ENCODE data around the gene TBC1D17. TPM values are rescaled to one million over a fixed set of nuclear protein-coding genes. Genes with fewer than 3 reads are reported as not detected.
A peak's percentile ranks its signal among the peaks of the same experiment; 100 is the strongest.
"Not testable (repeated sequence)": the region's sequence is repeated elsewhere in the genome, so short reads cannot be mapped to it uniquely, and the experiment has no call there.

TBC1D17 gene
- polyA plus RNA-seq, 6 donors from 2014 or later, result 10.5 to 20.6 (median 12.3) TPM

GRCh38 chr19:49920624-49921363 is 43.3 kb downstream of the TBC1D17 start:
- no peak overlapping the region for H3K4me3 Mint-ChIP-seq
- H3K36me3 Mint-ChIP-seq, result peaks cover 0 to 7% of the 10 kb centered on the region in 2 donors
- H3K4me1 Mint-ChIP-seq, result peaks cover 31 to 56% (median 51%) of the 10 kb centered on the region in 3 donors

GRCh38 chr19:49921871-49922795 is 44.6 kb downstream of the TBC1D17 start:
- H3K36me3 Mint-ChIP-seq, result peaks cover 0 to 3% of the 10 kb centered on the region in 2 donors
- H3K9me3 Mint-ChIP-seq, result no peaks in the 10 kb centered on the region
- peak overlapping the region in 1 of 6 donors; percentile 73 for H3K27ac Mint-ChIP-seq
- H3K4me3 Mint-ChIP-seq, result no peak overlapping the region
- DNase-seq (no peak), ATAC-seq (ENCODE audit: low read depth in 2 of 2) (no peak)
- H3K27me3 Mint-ChIP-seq, result no peaks in the 10 kb centered on the region
- H3K4me1 Mint-ChIP-seq, result peaks cover 30 to 55% (median 45%) of the 10 kb centered on the region in 3 donors

More at GRCh38 chr19:49920624-49921363, 43.3 kb downstream of the TBC1D17 start:
- no peak for ATAC-seq (ENCODE audit: low read depth in 2 of 2)
- Mint-ChIP-seq H3K9me3 (no peaks in the 10 kb centered on the region), H3K27ac (peak overlapping the region in 4 of 6 donors; percentile 9 to 85 (median 68)), H3K27me3 (no peaks in the 10 kb centered on the region)
- DNase-seq, result no peak

GRCh38 chr19:49923055-49924003 is 45.8 kb downstream of the TBC1D17 start:
- Mint-ChIP-seq H3K27me3 (no peaks in the 10 kb centered on the region), H3K36me3 (no peaks in the 10 kb centered on the region), H3K4me3 (peak overlapping the region in 1 of 8 donors; percentile 30), H3K4me1 (peaks cover 35 to 59% (median 48%) of the 10 kb centered on the region in 3 donors), H3K27ac (peak overlapping the region in 3 of 6 donors; percentile 68 to 83 (median 82)), H3K9me3 (no peaks in the 10 kb centered on the region)
- ATAC-seq (ENCODE audit: low read depth in 2 of 2) (no peak), DNase-seq (no peak)

- Mint-ChIP-seq H3K9me3 (no peaks in the 10 kb centered on the region), H3K4me3 (peak overlapping the region in 2 of 8 donors; percentile 30 to 51), H3K27ac (peak overlapping the region in 1 of 6 donors; percentile 83), H3K4me1 (peaks cover 40 to 60% (median 53%) of the 10 kb centered on the region in 3 donors), H3K36me3 (no peaks in the 10 kb centered on the region), H3K27me3 (no peaks in the 10 kb centered on the region)
- DNase-seq (no peak), ATAC-seq (ENCODE audit: low read depth in 2 of 2) (no peak)
Measured at GRCh38 chr19:49924004-49924880, 46.7 kb downstream of the TBC1D17 start.

- not testable (repeated sequence) for H3K27ac Mint-ChIP-seq; ATAC-seq (ENCODE audit: low read depth in 2 of 2); DNase-seq; H3K9me3 Mint-ChIP-seq; H3K27me3 Mint-ChIP-seq; H3K36me3 Mint-ChIP-seq
- Mint-ChIP-seq H3K4me1 (peaks cover 42 to 63% (median 53%) of the 10 kb centered on the region in 3 donors), H3K4me3 (peak overlapping the region in 2 of 8 donors; percentile 24 to 51)
Measured at GRCh38 chr19:49924881-49925210, 47.3 kb downstream of the TBC1D17 start.

GRCh38 chr19:49925486-49925885 is 48.0 kb downstream of the TBC1D17 start:
- Mint-ChIP-seq H3K36me3 (no peaks in the 10 kb centered on the region), H3K27me3 (no peaks in the 10 kb centered on the region), H3K4me3 (no peak overlapping the region), H3K4me1 (peaks cover 45 to 65% (median 57%) of the 10 kb centered on the region in 3 donors), H3K9me3 (peaks cover 0 to 5% (median 0%) of the 10 kb centered on the region in 7 donors), H3K27ac (no peak overlapping the region)
- no peak for DNase-seq
- no peak for ATAC-seq (ENCODE audit: low read depth in 2 of 2)

- H3K4me3 Mint-ChIP-seq, result peak overlapping the region in 2 of 8 donors; percentile 18 to 65
- H3K9me3 Mint-ChIP-seq, result peaks cover 0 to 5% (median 0%) of the 10 kb centered on the region in 7 donors
- DNase-seq (no peak), ATAC-seq (ENCODE audit: low read depth in 2 of 2) (no peak)
- no peaks in the 10 kb centered on the region for H3K27me3 Mint-ChIP-seq
- H3K36me3 Mint-ChIP-seq, result no peaks in the 10 kb centered on the region
- H3K27ac Mint-ChIP-seq, result peak overlapping the region in 1 of 6 donors; percentile 60
- H3K4me1 Mint-ChIP-seq, result peaks cover 41 to 58% (median 52%) of the 10 kb centered on the region in 3 donors
Measured at GRCh38 chr19:49926515-49926914, 49.0 kb downstream of the TBC1D17 start.

- H3K36me3 Mint-ChIP-seq, result no peaks in the 10 kb centered on the region
- peaks cover 0 to 5% (median 0%) of the 10 kb centered on the region in 7 donors for H3K9me3 Mint-ChIP-seq
- peak overlapping the region; percentile 94 to 99 (median 98) for H3K4me3 Mint-ChIP-seq
- H3K4me1 Mint-ChIP-seq, result peaks cover 41 to 50% (median 44%) of the 10 kb centered on the region in 3 donors
- DNase-seq (no peak), ATAC-seq (ENCODE audit: low read depth in 2 of 2) (no peak)
- no peaks in the 10 kb centered on the region for H3K27me3 Mint-ChIP-seq
- peak overlapping the region; percentile 22 to 98 (median 80) for H3K27ac Mint-ChIP-seq
Measured at GRCh38 chr19:49927526-49928264, 50.2 kb downstream of the TBC1D17 start.

GRCh38 chr19:49929121-49929610 is 51.7 kb downstream of the TBC1D17 start, which contains the start of the genes ATF5 and NUP62:
Gene ATF5, plus strand, starts transcription at chr19:49929205. Its CDS starts 1,646 bp downstream, at chr19:49930851.
Gene NUP62, minus strand, starts transcription at chr19:49929504. Its CDS starts 19,697 bp downstream, at chr19:49909807.
- Mint-ChIP-seq H3K4me3 (peak within 1 kb of the TSS; percentile 94 to 99 (median 98)), H3K9me3 (peaks cover 0 to 5% (median 0%) of the 10 kb centered on the region in 7 donors), H3K36me3 (no peaks in the 10 kb centered on the region), H3K4me1 (peaks cover 42 to 59% (median 44%) of the 10 kb centered on the region in 3 donors), H3K27ac (peak within 1 kb of the TSS; percentile 96 to 99 (median 98)), H3K27me3 (no peaks in the 10 kb centered on the region)
- peak; percentile 60 to 62 for ATAC-seq (ENCODE audit: low read depth in 2 of 2)
- peak; percentile 90 for DNase-seq

GRCh38 chr19:49929611-49930482 is 52.3 kb downstream of the TBC1D17 start:
- ATAC-seq (ENCODE audit: low read depth in 2 of 2) (peak; percentile 91 to 92), DNase-seq (peak; percentile 96)
- Mint-ChIP-seq H3K4me3 (peak overlapping the region; percentile 94 to 99 (median 98)), H3K4me1 (peaks cover 39 to 59% (median 39%) of the 10 kb centered on the region in 3 donors), H3K36me3 (no peaks in the 10 kb centered on the region), H3K27ac (peak overlapping the region; percentile 96 to 99 (median 98)), H3K9me3 (peaks cover 0 to 5% (median 0%) of the 10 kb centered on the region in 7 donors), H3K27me3 (no peaks in the 10 kb centered on the region)
